ENCODE results near the gene SLC28A3. TPM values are rescaled to one million over a fixed set of nuclear protein-coding genes. Genes with fewer than 3 reads are reported as not detected.

SLC28A3 gene
- total and polyA plus RNA-seq, 2 donors (not counting 3 experiments of a cell fraction or from before 2014, with no cell fraction given) = not detected

GRCh38 chr9:84303061-84303460 is 37.5 kb downstream of the SLC28A3 start:
- Histone ChIP-seq H3K9me1 (replicated peaks; ENCODE audit: control insufficient read depth, extremely low read depth, insufficient read depth, low read length) (no peaks in the 10 kb centered on the region), H3K4me1 (ENCODE audit: control insufficient read depth, extremely low read depth, insufficient read depth, low read length) (peaks cover 7% of the 10 kb centered on the region), H3K9me3 (replicated peaks; ENCODE audit: control insufficient read depth, insufficient read depth, low read length) (no peaks in the 10 kb centered on the region), H3K36me3 (ENCODE audit: control insufficient read depth in 2 of 2, extremely low read depth in 1 of 2, insufficient read depth in 2 of 2, low read length in 2 of 2) (no peaks in the 10 kb centered on the region), H2AFZ (ENCODE audit: low read depth, low read length) (no peak overlapping the region), H4K20me1 (replicated peaks; ENCODE audit: control insufficient read depth, extremely low read depth, insufficient read depth, low read length) (no peaks in the 10 kb centered on the region), H3K9ac (replicated peaks; ENCODE audit: extremely low read depth, insufficient read depth, low read length) (no peak overlapping the region), H3K79me2 (ENCODE audit: control insufficient read depth, insufficient read depth, low read length) (no peaks in the 10 kb centered on the region), H3K4me2 (ENCODE audit: insufficient read depth, low read length) (no peak overlapping the region), H3K27ac (ENCODE audit: insufficient read depth, low read depth, low read length) (no peak overlapping the region), H3K27me3 (ENCODE audit: control insufficient read depth in 2 of 2, insufficient read depth in 2 of 2, low read length in 2 of 2) (peaks cover 0 to 3% of the 10 kb centered on the region in 2 experiments), H3K4me3 (replicated peaks in 1 of 3; ENCODE audit: insufficient read depth in 1 of 3, low read depth in 1 of 3, low read length in 3 of 3) (no peak overlapping the region)
- CTCF ChIA-PET = interaction anchor here (1.1 to 1.9 kb wide), 2 partner anchors 10 to 42 kb away, joined by 3 to 4 read pairs; no protein-coding TSS in a partner anchor
- no peak for TF ChIP-seq GATA2 (IDR thresholded peaks at IDR 0.05; ENCODE audit: insufficient read depth, insufficient read length, low read depth, low read length)
- no peak for TF ChIP-seq FOS (IDR thresholded peaks at IDR 0.05; ENCODE audit: borderline replicate concordance, insufficient read depth, low read length)
- TF ChIP-seq MAX (IDR thresholded peaks at IDR 0.05; ENCODE audit: insufficient read depth, insufficient read length) = no peak
- no peak for TF ChIP-seq CTCF (IDR thresholded peaks at IDR 0.05; ENCODE audit: extremely low read depth in 1 of 2, insufficient read depth in 1 of 2, low read depth in 1 of 2, low read length in 2 of 2)
- no peak for TF ChIP-seq MYC (IDR thresholded peaks at IDR 0.05; ENCODE audit: low read depth, low read length)
- no peak for TF ChIP-seq EZH2 (IDR thresholded peaks at IDR 0.05; ENCODE audit: borderline replicate concordance, low read depth, low read length, severe bottlenecking)
- no peak for TF ChIP-seq POLR2A (IDR thresholded peaks at IDR 0.05; ENCODE audit: low read depth, low read length)
- no peak for TF ChIP-seq JUN (IDR thresholded peaks at IDR 0.05; ENCODE audit: borderline replicate concordance, insufficient read depth, insufficient read length, low read depth)
- no peak for TF ChIP-seq POLR2AphosphoS5 (IDR thresholded peaks at IDR 0.05; ENCODE audit: insufficient read depth, low read depth, low read length)
- DNase-seq (ENCODE audit: low read depth, low spot score) (no peak), FAIRE-seq (no peak)
- intact Hi-C loops (cut with micrococcal nuclease) = no loop called here
- no TSS peak for BruUV-seq (replicated peaks)
- dilution Hi-C loops (cut with MboI; ENCODE audit: extremely low pct_ligation_motif_present, low sequenced_read_pairs) = no loop called here
- POLR2A ChIA-PET = no interaction called here
